ENCODE data around the gene OR6P1. TPM values are rescaled to one million over a fixed set of nuclear protein-coding genes. Genes with fewer than 3 reads are reported as not detected.

Gene OR6P1
- total and polyA plus RNA-seq, 12 donors, result not detected

DNA sequence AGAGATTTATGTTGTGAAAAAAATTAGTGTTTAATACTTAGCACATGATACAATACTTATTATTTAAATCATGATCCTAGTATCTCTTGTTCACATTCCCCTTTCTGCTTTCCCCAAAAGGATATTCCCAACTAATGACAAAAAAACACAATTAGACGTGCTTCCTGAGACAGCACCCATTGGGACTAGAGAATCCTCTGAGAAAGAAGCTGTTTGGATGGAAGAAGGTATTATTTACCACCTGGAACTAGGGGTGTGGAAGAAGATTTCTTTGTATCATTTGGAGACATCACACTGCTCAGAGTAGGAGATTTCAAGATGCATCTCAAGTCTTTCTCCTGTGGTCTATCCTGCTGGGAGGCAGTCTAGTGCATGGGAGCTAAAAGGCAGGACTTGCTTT lies 34.6 kb upstream of the OR6P1 start, which contains the start of gene OR10Z1:
Gene OR10Z1, plus strand, starts transcription at position 301 of the 400 bp plus-strand sequence. CDS start 1,171 bp downstream, outside the sequence.
- WGBS, 4 donors, result 60 to 83% (median 64%) methylated on average over 1 of the region's 1 CpG
- Histone ChIP-seq H3K9me3 (replicated peaks in 1 of 3) (no peaks in the 10 kb centered on the region), H3K27me3 (no peaks in the 10 kb centered on the region), H3K4me1 (replicated peaks in 1 of 2) (no peaks in the 10 kb centered on the region), H3K36me3 (replicated peaks in 1 of 2) (no peaks in the 10 kb centered on the region), H3K27ac (no peak within 1 kb of the TSS), H3K4me3 (no peak within 1 kb of the TSS)
- intact Hi-C loops (cut with DNase I), result no loop called here
- DNase-seq, result no peak
- no peak for TF ChIP-seq POLR2A (IDR thresholded peaks at IDR 0.05)
- TF ChIP-seq, protein P1, sequence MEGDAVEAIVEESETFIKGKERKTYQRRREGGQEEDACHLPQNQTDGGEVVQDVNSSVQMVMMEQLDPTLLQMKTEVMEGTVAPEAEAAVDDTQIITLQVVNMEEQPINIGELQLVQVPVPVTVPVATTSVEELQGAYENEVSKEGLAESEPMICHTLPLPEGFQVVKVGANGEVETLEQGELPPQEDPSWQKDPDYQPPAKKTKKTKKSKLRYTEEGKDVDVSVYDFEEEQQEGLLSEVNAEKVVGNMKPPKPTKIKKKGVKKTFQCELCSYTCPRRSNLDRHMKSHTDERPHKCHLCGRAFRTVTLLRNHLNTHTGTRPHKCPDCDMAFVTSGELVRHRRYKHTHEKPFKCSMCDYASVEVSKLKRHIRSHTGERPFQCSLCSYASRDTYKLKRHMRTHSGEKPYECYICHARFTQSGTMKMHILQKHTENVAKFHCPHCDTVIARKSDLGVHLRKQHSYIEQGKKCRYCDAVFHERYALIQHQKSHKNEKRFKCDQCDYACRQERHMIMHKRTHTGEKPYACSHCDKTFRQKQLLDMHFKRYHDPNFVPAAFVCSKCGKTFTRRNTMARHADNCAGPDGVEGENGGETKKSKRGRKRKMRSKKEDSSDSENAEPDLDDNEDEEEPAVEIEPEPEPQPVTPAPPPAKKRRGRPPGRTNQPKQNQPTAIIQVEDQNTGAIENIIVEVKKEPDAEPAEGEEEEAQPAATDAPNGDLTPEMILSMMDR (IDR thresholded peaks at IDR 0.05), result no peak

DNA sequence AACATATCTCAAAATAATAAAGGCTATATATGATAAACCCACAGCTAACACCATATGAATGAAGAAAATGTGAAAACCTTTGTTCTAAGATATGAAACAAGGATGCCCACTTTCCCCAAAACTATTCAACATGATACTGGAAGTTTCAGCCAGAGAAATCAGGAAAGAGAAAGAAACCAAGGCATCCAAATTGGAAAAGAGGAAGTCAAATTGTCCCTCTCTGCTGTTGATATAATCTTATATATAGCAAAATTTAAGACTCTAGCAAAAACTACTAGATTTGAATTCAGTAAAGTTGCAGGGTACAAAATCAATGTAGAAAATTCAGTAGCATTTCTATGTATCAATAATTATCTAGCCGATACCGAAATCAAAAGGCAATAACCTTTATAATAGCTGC lies 30.4 kb upstream of the OR6P1 start:
- TF ChIP-seq, protein P1 (IDR thresholded peaks at IDR 0.05), result no peak
- TF ChIP-seq POLR2A (IDR thresholded peaks at IDR 0.05), result no peak
- Histone ChIP-seq H3K27me3 (no peaks in the 10 kb centered on the region), H3K27ac (no peak overlapping the region), H3K9me3 (replicated peaks in 1 of 3) (peaks cover 0 to 5% (median 0%) of the 10 kb centered on the region in 3 donors), H3K4me1 (replicated peaks in 1 of 2) (no peaks in the 10 kb centered on the region), H3K36me3 (replicated peaks in 1 of 2) (no peaks in the 10 kb centered on the region), H3K4me3 (no peak overlapping the region)
- 42 to 94% (median 91%) methylated on average over 2 of the region's 2 CpGs for WGBS, 4 donors
- intact Hi-C loops (cut with DNase I), result no loop called here
- DNase-seq, result no peak

DNA sequence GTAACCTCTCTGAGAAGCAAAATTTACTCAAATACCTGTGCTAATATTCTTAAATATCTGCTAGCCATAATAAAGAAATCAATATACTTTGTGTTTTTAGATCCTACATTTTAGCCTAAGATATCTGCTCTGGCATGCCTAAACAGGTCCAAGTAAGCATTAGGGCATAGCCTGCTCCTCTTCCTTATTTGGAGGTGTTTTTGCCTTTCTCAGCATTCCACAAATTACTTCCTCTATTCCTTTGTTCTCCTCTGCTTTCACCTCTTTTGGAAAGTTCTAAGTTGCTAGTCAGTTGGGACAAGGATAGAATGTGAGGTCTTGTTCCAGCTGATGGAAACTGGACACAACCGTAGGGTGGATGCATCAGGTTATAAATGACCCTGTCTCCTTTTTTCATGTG lies 16.6 kb upstream of the OR6P1 start:
- DNase-seq, result no peak
- H3K27ac ChIP-seq, result no peak overlapping the region
- no peaks in the 10 kb centered on the region for H3K4me1 ChIP-seq (replicated peaks in 1 of 2)
- intact Hi-C loops (cut with DNase I), result no loop called here
- TF ChIP-seq, protein P1 (IDR thresholded peaks at IDR 0.05), result no peak
- TF ChIP-seq POLR2A (IDR thresholded peaks at IDR 0.05), result no peak
- no peaks in the 10 kb centered on the region for H3K9me3 ChIP-seq (replicated peaks in 1 of 3)
- WGBS, 4 donors, result 72 to 92% (median 76%) methylated on average over 1 of the region's 1 CpG
- no peaks in the 10 kb centered on the region for H3K27me3 ChIP-seq
- no peak overlapping the region for H3K4me3 ChIP-seq
- no peaks in the 10 kb centered on the region for H3K36me3 ChIP-seq (replicated peaks in 1 of 2)

DNA sequence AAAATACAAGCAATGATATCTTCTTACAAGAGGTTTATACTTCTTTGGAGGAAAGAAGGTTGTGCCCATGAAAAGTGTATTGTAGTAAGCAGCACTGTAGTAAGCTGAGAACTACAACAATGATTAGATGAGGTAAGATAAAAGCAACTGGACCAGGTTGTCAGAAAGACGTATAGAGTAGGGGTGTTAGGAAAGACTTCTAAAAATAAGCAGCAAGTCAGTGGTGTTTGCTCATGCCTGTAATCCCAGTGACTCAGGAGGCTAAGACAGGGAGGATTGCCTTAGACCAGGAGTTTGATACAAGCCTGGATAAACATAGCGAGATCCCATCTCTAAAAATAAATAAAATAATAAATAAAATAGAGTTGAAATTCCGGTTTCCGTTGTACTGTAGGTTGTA lies 13.6 kb upstream of the OR6P1 start:
- H3K36me3 ChIP-seq (replicated peaks in 1 of 2), result no peaks in the 10 kb centered on the region
- no peak for TF ChIP-seq POLR2A (IDR thresholded peaks at IDR 0.05)
- TF ChIP-seq, protein P1 (IDR thresholded peaks at IDR 0.05), result no peak
- H3K4me3 ChIP-seq, result no peak overlapping the region
- intact Hi-C loops (cut with DNase I), result no loop called here
- WGBS, 4 donors, result 77 to 80% (median 78%) methylated on average over 4 of the region's 4 CpGs
- no peak for DNase-seq
- H3K9me3 ChIP-seq (replicated peaks in 1 of 3), result no peaks in the 10 kb centered on the region
- H3K27me3 ChIP-seq, result no peaks in the 10 kb centered on the region
- no peak overlapping the region for H3K27ac ChIP-seq
- H3K4me1 ChIP-seq (replicated peaks in 1 of 2), result no peaks in the 10 kb centered on the region
